ENCODE data around the gene LTB4R2.

Gene LTB4R2

DNA sequence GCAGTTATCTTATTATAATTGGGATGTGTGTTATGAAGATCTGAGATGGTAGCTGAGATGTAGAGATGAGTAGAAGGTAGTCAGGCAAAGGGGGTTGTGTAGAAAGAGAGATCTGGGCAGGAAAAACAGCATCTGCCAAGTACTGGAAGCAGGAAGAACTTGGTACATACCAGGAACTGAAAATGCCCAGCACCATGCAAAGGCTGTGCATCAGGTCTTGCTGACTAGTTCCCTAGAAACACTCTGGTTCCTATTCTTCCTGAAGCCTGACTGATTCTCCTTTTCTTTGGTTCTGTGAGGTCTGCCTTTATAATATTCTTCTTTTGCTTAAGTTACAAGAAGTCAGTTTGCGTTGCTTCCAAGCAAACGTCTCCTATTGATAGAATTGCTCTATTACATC lies 51.4 kb downstream of the LTB4R2 start:
- no peaks in the 10 kb centered on the region for H3K9me3 ChIP-seq (ENCODE audit: severe bottlenecking)
- TF ChIP-seq, protein P1, sequence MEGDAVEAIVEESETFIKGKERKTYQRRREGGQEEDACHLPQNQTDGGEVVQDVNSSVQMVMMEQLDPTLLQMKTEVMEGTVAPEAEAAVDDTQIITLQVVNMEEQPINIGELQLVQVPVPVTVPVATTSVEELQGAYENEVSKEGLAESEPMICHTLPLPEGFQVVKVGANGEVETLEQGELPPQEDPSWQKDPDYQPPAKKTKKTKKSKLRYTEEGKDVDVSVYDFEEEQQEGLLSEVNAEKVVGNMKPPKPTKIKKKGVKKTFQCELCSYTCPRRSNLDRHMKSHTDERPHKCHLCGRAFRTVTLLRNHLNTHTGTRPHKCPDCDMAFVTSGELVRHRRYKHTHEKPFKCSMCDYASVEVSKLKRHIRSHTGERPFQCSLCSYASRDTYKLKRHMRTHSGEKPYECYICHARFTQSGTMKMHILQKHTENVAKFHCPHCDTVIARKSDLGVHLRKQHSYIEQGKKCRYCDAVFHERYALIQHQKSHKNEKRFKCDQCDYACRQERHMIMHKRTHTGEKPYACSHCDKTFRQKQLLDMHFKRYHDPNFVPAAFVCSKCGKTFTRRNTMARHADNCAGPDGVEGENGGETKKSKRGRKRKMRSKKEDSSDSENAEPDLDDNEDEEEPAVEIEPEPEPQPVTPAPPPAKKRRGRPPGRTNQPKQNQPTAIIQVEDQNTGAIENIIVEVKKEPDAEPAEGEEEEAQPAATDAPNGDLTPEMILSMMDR (IDR thresholded peaks at IDR 0.05; ENCODE audit: poor library complexity, severe bottlenecking): no peak
- no peak overlapping the region for H3K4me3 ChIP-seq (ENCODE audit: severe bottlenecking)
- no peaks in the 10 kb centered on the region for H3K36me3 ChIP-seq (ENCODE audit: low read depth)
- peaks cover 9% of the 10 kb centered on the region for H3K4me1 ChIP-seq (ENCODE audit: insufficient read depth, poor library complexity, severe bottlenecking)
- H3K27me3 ChIP-seq (ENCODE audit: insufficient read depth, poor library complexity, severe bottlenecking): no peaks in the 10 kb centered on the region
- no peak for ATAC-seq (ENCODE audit: low read depth)
- no peak overlapping the region for H3K27ac ChIP-seq (ENCODE audit: poor library complexity, severe bottlenecking)
- DNase-seq (ENCODE audit: low spot score): no peak

Data from RWPE2 (cell line).